IMR-90 (cell line): ENCODE results near the gene ANKRD33B. TPM values are rescaled to one million over a fixed set of nuclear protein-coding genes. Genes with fewer than 3 reads are reported as not detected.

Experiments used
- ATAC-seq: fragments of 200-7000 bp; cut with Tn5 transposase; 2 replicates; pipeline ENCODE4 v1.9.1; 2020; ENCODE audit warnings: low read depth, mild to moderate bottlenecking, moderate library complexity
- BruUV-seq: library from RNA; stranded (reverse); fragments of 400-500 nt; replicated peaks from 2 replicates; lab custom pipeline; 2021; lab: Mats Ljungman, UMichigan
- CTCF ChIA-PET: fragments of 300-600 bp; formaldehyde crosslinking; extraction: SDS; loops from one replicate; lab custom pipeline; 2021; ENCODE audit warnings: antibody characterized with exemption; lab: Yijun Ruan, JAX
- POLR2A ChIA-PET: fragments of 300-600 bp; sonication (Branson Sonifier 250); formaldehyde crosslinking; loops from one replicate; lab custom pipeline; 2022; ENCODE audit warnings: antibody characterized with exemption; ENCODE audit not compliant: unreplicated experiment; lab: Charles Lee
- DNase-seq: peaks from one replicate; pipeline ENCODE4 v3.0.0; 2013
- H2AFZ ChIP-seq: replicated peaks from 2 replicates; pipeline ENCODE3; 2013; ENCODE audit warnings: low read length, mild to moderate bottlenecking; ENCODE audit not compliant: poor library complexity
- H2AK5ac ChIP-seq: 2 replicates; pipeline ENCODE4 v1.6.1; 2013; ENCODE audit warnings: low read depth, low read length, inconsistent platforms
- H2AK9ac ChIP-seq: replicated peaks from 2 replicates; pipeline ENCODE3; 2013; ENCODE audit warnings: mild to moderate bottlenecking, low read depth, low read length, moderate library complexity; ENCODE audit not compliant: poor library complexity
- H2BK120ac ChIP-seq: 2 replicates; pipeline ENCODE4 v1.6.1; 2013; ENCODE audit warnings: low read depth, low read length, inconsistent platforms
- H2BK15ac ChIP-seq: 3 replicates; pipeline ENCODE4 v1.6.1; 2013; ENCODE audit warnings: low read depth, low read length, inconsistent platforms
- H2BK20ac ChIP-seq: 2 replicates; pipeline ENCODE4 v1.6.1; 2013; ENCODE audit warnings: low read depth, mild to moderate bottlenecking, inconsistent platforms, low read length, moderate library complexity
- H2BK5ac ChIP-seq: 2 replicates; pipeline ENCODE4 v1.6.1; 2013; ENCODE audit warnings: mild to moderate bottlenecking, low read depth, low read length, inconsistent platforms; ENCODE audit not compliant: poor library complexity, severe bottlenecking
- H3K14ac ChIP-seq: replicated peaks from 2 replicates; pipeline ENCODE4 v1.6.1; 2013; ENCODE audit warnings: low read depth, low read length, inconsistent platforms
- H3K18ac ChIP-seq: 2 replicates; pipeline ENCODE4 v1.6.1; 2013; ENCODE audit warnings: low read depth, low read length, control low read depth
- H3K23ac ChIP-seq: 2 replicates; pipeline ENCODE4 v1.6.1; 2013; ENCODE audit warnings: low read depth, low read length, inconsistent platforms
- H3K27ac ChIP-seq: 2 replicates; pipeline ENCODE4 v1.5.1; 2013; ENCODE audit warnings: mild to moderate bottlenecking, control low read depth, low read length; ENCODE audit not compliant: insufficient read depth
- H3K27me3 ChIP-seq: 2 replicates; pipeline ENCODE4 v1.6.1; 2013; ENCODE audit warnings: low read length; ENCODE audit not compliant: control insufficient read depth, insufficient read depth
- H3K36me3 ChIP-seq: 2 replicates; pipeline ENCODE4 v1.6.1; 2013; ENCODE audit warnings: low read length, mixed read lengths; ENCODE audit not compliant: control insufficient read depth, insufficient read depth
- H3K4ac ChIP-seq: 2 replicates; pipeline ENCODE4 v1.6.1; 2013; ENCODE audit warnings: low read depth, low read length, inconsistent platforms
- H3K4me1 ChIP-seq: 2 replicates; pipeline ENCODE4 v1.6.1; 2013; ENCODE audit warnings: low read length, mixed read lengths; ENCODE audit not compliant: control insufficient read depth, insufficient read depth
- H3K4me2 ChIP-seq: 2 replicates; pipeline ENCODE4 v1.6.1; 2013; ENCODE audit warnings: low read depth, mild to moderate bottlenecking, control low read depth, low read length, moderate library complexity
- H3K4me3 ChIP-seq: 2 replicates; pipeline ENCODE4 v1.5.1; 2013; ENCODE audit warnings: low read depth, mild to moderate bottlenecking, control low read depth, low read length, moderate library complexity; ENCODE audit not compliant: insufficient read depth
- H3K56ac ChIP-seq: 2 replicates; pipeline ENCODE4 v1.6.1; 2013; ENCODE audit warnings: low read length, inconsistent platforms; ENCODE audit not compliant: insufficient read depth; ENCODE audit errors: extremely low read depth
- H3K79me1 ChIP-seq, 2 experiments: 2 replicates each; pipeline ENCODE4 v1.6.1; 2013; ENCODE audit warnings: low read length in 2 of 2, inconsistent platforms in 1 of 2, low read depth in 1 of 2
- H3K9ac ChIP-seq: 2 replicates; pipeline ENCODE4 v1.6.1; 2013; ENCODE audit warnings: low read depth, low read length, control low read depth
- H3K9me1 ChIP-seq: 2 replicates; pipeline ENCODE4 v1.6.1; 2013; ENCODE audit warnings: low read length, inconsistent platforms; ENCODE audit not compliant: insufficient read depth
- H3K9me3 ChIP-seq: 2 replicates; pipeline ENCODE4 v1.6.1; 2013; ENCODE audit warnings: low read length; ENCODE audit not compliant: control insufficient read depth, insufficient read depth
- H4K20me1 ChIP-seq: 2 replicates; pipeline ENCODE4 v1.6.1; 2013; ENCODE audit warnings: low read length, inconsistent platforms; ENCODE audit not compliant: insufficient read depth
- H4K5ac ChIP-seq: 2 replicates; pipeline ENCODE4 v1.6.1; 2013; ENCODE audit warnings: mild to moderate bottlenecking, low read depth, low read length, control low read depth
- H4K8ac ChIP-seq, 2 experiments: 2 replicates each; pipeline ENCODE4 v1.6.1; 2013; ENCODE audit warnings: low read depth in 2 of 2, low read length in 2 of 2, control low read depth in 1 of 2, inconsistent platforms in 1 of 2
- H4K91ac ChIP-seq: 2 replicates; pipeline ENCODE4 v1.6.1; 2013; ENCODE audit warnings: low read depth, low read length, inconsistent platforms; ENCODE audit not compliant: insufficient read depth
- BHLHE40 ChIP-seq: fragments of 150-350 bp; IDR thresholded peaks from 2 replicates; pipeline ENCODE4 v1.6.1; 2016; ENCODE audit warnings: mild to moderate bottlenecking, low read depth, low read length
- CEBPB ChIP-seq: IDR thresholded peaks from 2 replicates; pipeline ENCODE4 v1.6.1; 2012; ENCODE audit warnings: low read depth, low read length, improper control_type of control experiment
- CHD1 ChIP-seq: IDR thresholded peaks from 2 replicates; pipeline ENCODE4 v1.6.1; 2012; ENCODE audit warnings: low read depth, low read length, improper control_type of control experiment
- CTCF ChIP-seq: conservative IDR thresholded peaks from 2 replicates; pipeline ENCODE4 v1.5.1; 2012; ENCODE audit warnings: mild to moderate bottlenecking, low read depth, low read length, improper control_type of control experiment
- FOS ChIP-seq: fragments of 150-350 bp; IDR thresholded peaks from 2 replicates; pipeline ENCODE4 v1.6.1; 2016; ENCODE audit warnings: low read depth, low read length
- MAFK ChIP-seq: IDR thresholded peaks from 2 replicates; pipeline ENCODE4 v1.6.1; 2012; ENCODE audit warnings: low read depth, low read length, improper control_type of control experiment
- MAZ ChIP-seq: IDR thresholded peaks from 2 replicates; pipeline ENCODE4 v1.6.1; 2012; ENCODE audit warnings: low read depth, mild to moderate bottlenecking, low read length, improper control_type of control experiment, moderate library complexity, borderline replicate concordance
- MXI1 ChIP-seq: IDR thresholded peaks from 2 replicates; pipeline ENCODE4 v1.6.1; 2012; ENCODE audit warnings: low read depth, mild to moderate bottlenecking, low read length, moderate library complexity, borderline replicate concordance
- NFE2L2 ChIP-seq: fragments of 150-350 bp; IDR thresholded peaks from 2 replicates; pipeline ENCODE4 v1.6.1; 2016; ENCODE audit warnings: low read depth, mild to moderate bottlenecking, low read length
- POLR2A ChIP-seq: IDR thresholded peaks from 2 replicates; pipeline ENCODE4 v1.6.1; 2012; ENCODE audit warnings: mild to moderate bottlenecking, low read depth, low read length
- RAD21 ChIP-seq: IDR thresholded peaks from 2 replicates; pipeline ENCODE4 v1.6.1; 2012; ENCODE audit warnings: low read length, improper control_type of control experiment
- RCOR1 ChIP-seq: IDR thresholded peaks from 2 replicates; pipeline ENCODE4 v1.6.1; 2012; ENCODE audit warnings: mild to moderate bottlenecking, low read length, improper control_type of control experiment; ENCODE audit not compliant: insufficient replicate concordance
- RFX5 ChIP-seq: IDR thresholded peaks from 2 replicates; pipeline ENCODE4 v1.8.0; 2012; ENCODE audit warnings: low read depth, mild to moderate bottlenecking, low read length, moderate library complexity
- SMC3 ChIP-seq: fragments of 150-350 bp; IDR thresholded peaks from 2 replicates; pipeline ENCODE4 v1.6.1; 2016; ENCODE audit warnings: low read depth, mild to moderate bottlenecking, antibody characterized with exemption, low read length, moderate library complexity
- WGBS, 2 experiments: methylation state at CpG; one replicate each; pipeline versions ENCODE4 v1.1.5 to v1.1.7; 2013; ENCODE audit warnings: missing lambda C conversion rate in 2 of 2; ENCODE audit not compliant: insufficient read length in 1 of 2; ENCODE audit errors: extremely low coverage in 2 of 2; 5-methylcytosine and 5-hydroxymethylcytosine counted together
- dilution Hi-C: fragments of 300-500 bp; cut with HindIII; formaldehyde crosslinking; loops from one replicate; pipeline ENCODE4 v1.14.3; 2018; ENCODE audit warnings: low sequenced_read_pairs; ENCODE audit not compliant: unreplicated experiment
- in situ Hi-C: fragments of 300-500 bp; cut with MboI; formaldehyde crosslinking; loops from 3 replicates; pipeline ENCODE4 v1.14.3; 2019; ENCODE audit warnings: low sequenced_read_pairs, inconsistent platforms, mixed read lengths
- intact Hi-C: fragments of 100-400 bp; cut with micrococcal nuclease; formaldehyde crosslinking; loops from 2 replicates; pipeline ENCODE4 v1.10.0; 2022
- polyA plus RNA-seq, 3 experiments: library from polyadenylated mRNA; depleted of rRNA; stranded (reverse); fragments of >200 nt; gene quantifications; 2 replicates each; pipeline ENCODE4 v1.2.3, GENCODE V29; 2012; ENCODE audit warnings: low replicate concordance in 1 of 3
- total RNA-seq: library from RNA; depleted of rRNA; stranded (reverse); fragments of >200 nt; gene quantifications from 2 replicates; pipeline ENCODE4 v1.2.3, GENCODE V29; 2012
- TF ChIP-seq, protein P1 (sequence below): fragments of 150-350 bp; IDR thresholded peaks from 2 replicates; pipeline ENCODE4 v1.6.1; 2016; ENCODE audit warnings: low read depth, mild to moderate bottlenecking, low read length, moderate library complexity, borderline replicate concordance
- TF ChIP-seq, protein P2 (sequence below): fragments of 150-350 bp; IDR thresholded peaks from 2 replicates; pipeline ENCODE4 v1.6.1; 2017; ENCODE audit warnings: mild to moderate bottlenecking, antibody characterized with exemption, low read length, low read depth

ANKRD33B gene
- total and polyA plus RNA-seq, 2 of the 4 experiments (the other 2 are of a cell fraction) = 2.5 to 3.3 TPM

- Histone ChIP-seq H3K56ac (no peak overlapping the region), H3K14ac (0 out of 2 replicates have a peak overlapping the region, but pooled peaks have one; percentile 15), H3K27me3 (no peaks in the 10 kb centered on the region), H2BK5ac (no peak overlapping the region), H2AK9ac (no peak overlapping the region), H3K9me1 (peaks cover 23% of the 10 kb centered on the region; the same call in 1 of the 2 replicates), H4K8ac (no peak overlapping the region), H4K91ac (no peak overlapping the region), H4K5ac (no peak overlapping the region), H3K79me1 (no peaks in the 10 kb centered on the region), H3K4ac (no peak overlapping the region), H3K27ac (no peak overlapping the region), H3K9ac (no peak overlapping the region), H4K20me1 (peaks cover 6% of the 10 kb centered on the region; the same call in 1 of the 2 replicates), H3K4me1 (peaks cover 12% of the 10 kb centered on the region), H3K18ac (no peak overlapping the region), H2AFZ (no peak overlapping the region), H3K23ac (no peak overlapping the region), H3K4me2 (no peak overlapping the region), H2AK5ac (no peak overlapping the region), H3K9me3 (peaks cover 2% of the 10 kb centered on the region; the same call in 1 of the 2 replicates), H3K36me3 (no peaks in the 10 kb centered on the region), H3K4me3 (no peak overlapping the region), H2BK20ac (no peak overlapping the region), H2BK15ac (no peak overlapping the region), H2BK120ac (no peak overlapping the region)
- ChIA-PET CTCF (no interaction called here), POLR2A (no interaction called here)
- intact Hi-C loops (no loop called here), in situ Hi-C loops (no loop called here), dilution Hi-C loops (no loop called here)
- DNase-seq (no peak), ATAC-seq (no peak)
- BruUV-seq = no TSS peak
- TF ChIP-seq RAD21 = no peak
- TF ChIP-seq BHLHE40 = no peak
- no peak for TF ChIP-seq MAFK
- TF ChIP-seq CEBPB = no peak
- no peak for TF ChIP-seq RFX5
- TF ChIP-seq, protein P1, sequence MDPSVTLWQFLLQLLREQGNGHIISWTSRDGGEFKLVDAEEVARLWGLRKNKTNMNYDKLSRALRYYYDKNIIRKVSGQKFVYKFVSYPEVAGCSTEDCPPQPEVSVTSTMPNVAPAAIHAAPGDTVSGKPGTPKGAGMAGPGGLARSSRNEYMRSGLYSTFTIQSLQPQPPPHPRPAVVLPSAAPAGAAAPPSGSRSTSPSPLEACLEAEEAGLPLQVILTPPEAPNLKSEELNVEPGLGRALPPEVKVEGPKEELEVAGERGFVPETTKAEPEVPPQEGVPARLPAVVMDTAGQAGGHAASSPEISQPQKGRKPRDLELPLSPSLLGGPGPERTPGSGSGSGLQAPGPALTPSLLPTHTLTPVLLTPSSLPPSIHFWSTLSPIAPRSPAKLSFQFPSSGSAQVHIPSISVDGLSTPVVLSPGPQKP = no peak
- TF ChIP-seq SMC3 = no peak
- TF ChIP-seq, protein P2, sequence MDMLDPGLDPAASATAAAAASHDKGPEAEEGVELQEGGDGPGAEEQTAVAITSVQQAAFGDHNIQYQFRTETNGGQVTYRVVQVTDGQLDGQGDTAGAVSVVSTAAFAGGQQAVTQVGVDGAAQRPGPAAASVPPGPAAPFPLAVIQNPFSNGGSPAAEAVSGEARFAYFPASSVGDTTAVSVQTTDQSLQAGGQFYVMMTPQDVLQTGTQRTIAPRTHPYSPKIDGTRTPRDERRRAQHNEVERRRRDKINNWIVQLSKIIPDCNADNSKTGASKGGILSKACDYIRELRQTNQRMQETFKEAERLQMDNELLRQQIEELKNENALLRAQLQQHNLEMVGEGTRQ = no peak
- no peak for TF ChIP-seq RCOR1
- TF ChIP-seq MAZ = no peak
- TF ChIP-seq NFE2L2 = no peak
- TF ChIP-seq CHD1 = no peak
- TF ChIP-seq MXI1 = no peak
- TF ChIP-seq CTCF = no peak
- no peak for TF ChIP-seq POLR2A
- no peak for TF ChIP-seq FOS
- WGBS, 2 experiments = no CpG with 5 or more reads among the region's 2 CpGs
Observed at GRCh38 chr5:10515492-10515891, 48.4 kb upstream of the ANKRD33B start.
